NCI-H1048 (cell line): ENCODE measurements around the gene LAMA4.

Experiments used
- DNase-seq: peaks from one replicate; lab custom pipeline; 2025; lab: John Stamatoyannopoulos, UW

The LAMA4 gene

DNA sequence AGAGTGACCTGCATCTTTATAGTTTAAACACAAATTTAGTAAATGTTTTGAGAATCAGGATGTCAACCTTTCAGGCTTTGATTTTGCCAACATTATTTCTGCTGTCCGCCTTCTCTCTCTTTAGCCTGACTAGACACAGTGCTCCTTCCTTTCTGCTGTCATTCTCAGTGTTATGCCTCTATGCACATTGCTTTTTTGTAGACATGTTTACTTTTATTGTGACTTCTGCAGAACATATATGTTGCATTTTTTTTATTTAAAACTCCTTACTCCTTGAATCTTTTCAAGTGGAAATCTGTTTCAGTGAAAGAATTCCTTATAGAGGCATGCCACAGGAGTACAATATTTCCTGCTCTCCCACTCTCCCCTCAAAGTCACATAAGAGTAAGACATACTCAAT lies 64.2 kb downstream of the LAMA4 start:
- no peak for DNase-seq

DNA sequence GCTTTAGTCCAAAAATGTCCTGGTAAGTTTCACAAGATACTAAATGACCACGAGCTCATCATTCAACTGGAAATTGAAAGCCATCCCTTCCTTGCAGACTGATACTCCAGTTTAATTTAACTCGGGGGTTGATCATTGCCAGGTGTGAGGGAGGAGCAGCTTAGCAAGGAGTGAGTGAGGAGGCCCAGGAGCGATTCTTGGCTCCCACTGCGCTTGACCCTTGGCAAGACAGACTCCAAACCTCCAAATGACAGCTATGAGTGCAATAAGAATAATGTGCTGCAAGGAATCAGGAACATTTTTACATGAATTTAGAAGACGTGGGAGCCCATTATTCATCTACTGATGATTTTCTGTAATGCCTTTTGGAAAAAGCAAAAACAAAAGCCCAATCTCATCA lies 64.9 kb downstream of the LAMA4 start:
- DNase-seq: no peak

DNA sequence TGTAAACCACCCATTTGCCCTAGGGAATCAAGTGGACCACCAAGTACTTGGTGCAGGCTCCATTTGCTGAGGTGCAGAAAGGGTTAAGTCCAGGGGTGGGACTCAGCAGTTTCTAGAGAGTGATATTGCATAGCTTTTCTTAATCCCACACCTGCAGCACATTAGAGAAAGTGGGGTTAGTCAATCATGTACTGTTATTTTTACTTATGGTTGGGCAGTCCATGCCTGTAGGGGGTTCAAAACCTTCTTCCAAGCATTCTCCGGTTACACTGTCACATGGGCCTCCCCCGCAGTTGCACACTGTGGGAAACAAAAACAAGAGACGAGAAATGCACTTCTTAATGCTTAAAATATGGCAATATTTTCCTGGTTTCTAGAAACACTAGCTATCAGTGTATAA lies 65.5 kb downstream of the LAMA4 start:
- DNase-seq: no peak

DNA sequence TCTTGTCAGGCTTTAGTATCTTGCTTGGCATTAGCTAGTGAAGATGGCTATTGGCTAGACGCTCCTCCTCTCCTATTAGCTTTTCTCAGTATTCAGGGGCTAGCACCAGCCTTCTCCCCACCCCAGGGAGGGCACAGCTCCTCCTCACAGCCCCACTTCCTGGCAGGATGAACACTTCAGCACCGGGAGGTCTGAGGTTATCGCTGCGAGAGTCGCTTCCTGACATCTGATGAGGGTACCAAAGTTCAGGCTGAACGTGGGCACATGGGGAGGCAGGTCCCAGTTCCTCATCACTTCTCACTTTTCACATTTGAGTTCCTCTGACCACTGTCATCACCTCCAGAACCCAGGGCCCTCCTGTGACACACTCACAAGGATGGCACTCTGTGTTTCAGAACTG lies 66.6 kb downstream of the LAMA4 start:
- no peak for DNase-seq

DNA sequence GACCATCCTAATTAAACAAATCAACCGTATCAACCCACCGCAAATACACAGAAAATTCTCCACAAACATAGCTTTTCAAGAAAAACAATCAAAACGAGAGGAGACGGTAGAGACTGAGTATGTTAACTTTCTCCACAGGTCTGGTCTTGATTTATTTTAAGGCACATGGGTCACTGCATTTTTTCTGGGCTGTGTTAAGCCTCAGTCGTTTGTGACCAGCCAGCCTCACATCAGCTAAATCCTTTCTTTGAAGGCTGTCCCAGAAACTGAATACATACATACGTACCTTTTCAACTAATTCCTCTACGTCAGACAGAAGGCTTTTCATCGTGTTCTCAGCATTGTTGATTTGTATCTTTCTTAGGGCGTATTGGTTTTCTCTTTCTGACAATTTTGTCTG lies 69.4 kb downstream of the LAMA4 start:
- DNase-seq: no peak

DNA sequence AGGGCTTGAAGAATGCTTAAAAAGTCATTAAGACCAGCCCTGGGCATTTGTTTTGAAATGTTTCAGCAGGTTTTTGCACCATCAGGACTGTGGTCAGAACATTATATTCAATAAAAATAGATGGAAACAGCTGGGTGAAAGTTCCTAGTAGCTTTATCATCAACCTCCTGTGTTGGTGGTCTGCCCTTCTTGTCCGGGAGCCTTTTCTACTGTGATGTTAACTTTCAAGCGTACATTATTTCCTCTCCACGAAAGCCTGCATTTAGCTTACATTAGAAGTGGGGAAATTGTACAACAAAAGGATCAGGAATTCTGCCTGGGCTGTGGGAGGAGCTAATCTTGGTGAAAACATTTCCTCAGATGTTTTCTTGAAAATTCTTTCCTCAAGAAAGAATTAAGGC lies 71.1 kb downstream of the LAMA4 start:
- no peak for DNase-seq

DNA sequence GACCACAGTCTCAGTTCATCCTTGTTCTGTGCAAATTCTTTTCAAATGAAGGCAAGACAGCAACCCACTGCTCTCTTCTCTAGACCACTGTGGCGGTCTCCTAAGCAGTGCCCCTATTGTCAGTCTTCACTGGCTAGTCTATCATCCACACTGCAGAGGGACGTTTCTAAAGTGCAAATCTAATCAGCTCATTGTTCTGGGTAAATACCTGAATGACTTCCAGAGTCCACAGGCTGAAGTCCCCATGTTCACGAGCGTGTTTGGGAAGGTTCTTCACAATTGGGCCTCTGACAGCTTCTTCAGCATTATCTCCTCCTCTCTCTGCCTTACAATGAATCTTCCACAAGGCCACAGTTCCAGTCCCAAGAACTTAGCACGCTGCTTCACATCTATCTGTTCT lies 73.2 kb downstream of the LAMA4 start:
- no peak for DNase-seq

DNA sequence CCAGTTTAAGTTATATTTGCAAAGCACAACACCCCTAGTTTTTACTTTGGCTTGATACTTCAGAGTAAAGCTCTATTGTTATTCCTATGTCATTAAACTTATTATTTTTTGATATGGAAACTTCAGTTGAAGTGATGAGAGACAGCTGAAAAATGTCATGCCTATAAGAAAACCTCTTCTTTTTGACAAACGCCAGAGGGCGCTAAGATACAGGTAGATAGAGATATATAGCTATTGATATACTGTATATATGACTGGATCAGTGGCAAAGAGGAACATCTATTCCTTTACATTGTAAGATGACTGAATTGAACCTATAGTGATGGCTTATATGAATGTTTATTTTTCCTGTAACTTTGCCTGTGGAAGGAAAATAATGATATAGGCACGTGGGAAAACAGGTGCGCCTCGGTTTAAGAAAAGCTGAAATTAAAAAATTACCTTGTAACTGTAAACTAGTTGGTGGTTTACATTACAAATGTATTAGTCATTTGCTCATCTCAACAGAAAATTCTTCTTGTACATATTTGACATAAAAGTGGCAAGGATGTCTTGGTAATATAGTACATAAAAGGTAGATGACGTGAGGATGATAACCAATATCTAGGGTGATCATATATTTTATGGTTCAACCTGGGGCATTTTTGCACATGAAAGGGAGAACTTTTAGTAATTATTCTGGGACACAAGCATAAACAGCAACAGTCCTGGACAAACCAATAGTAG lies 74.1 kb downstream of the LAMA4 start:
- peak; percentile 46 for DNase-seq

DNA sequence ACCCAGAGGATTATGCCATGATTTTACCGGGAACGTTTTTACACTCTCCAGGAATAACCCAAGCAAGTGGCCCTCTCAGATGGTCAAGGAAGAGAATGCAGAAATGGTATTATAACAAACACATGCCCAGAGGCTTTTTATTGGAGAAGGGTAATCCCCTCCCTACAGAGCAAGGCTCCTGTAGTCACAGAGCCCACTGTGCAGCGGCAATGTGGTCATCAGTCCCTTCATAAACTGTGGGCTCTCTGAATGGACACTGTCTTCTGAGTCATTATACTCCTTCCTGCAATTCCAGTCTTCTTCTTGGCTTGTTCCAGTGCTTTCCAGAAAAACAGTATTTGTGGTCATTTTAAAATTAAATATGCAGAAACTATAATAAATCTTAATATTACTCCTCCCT lies 74.7 kb downstream of the LAMA4 start:
- DNase-seq: no peak

DNA sequence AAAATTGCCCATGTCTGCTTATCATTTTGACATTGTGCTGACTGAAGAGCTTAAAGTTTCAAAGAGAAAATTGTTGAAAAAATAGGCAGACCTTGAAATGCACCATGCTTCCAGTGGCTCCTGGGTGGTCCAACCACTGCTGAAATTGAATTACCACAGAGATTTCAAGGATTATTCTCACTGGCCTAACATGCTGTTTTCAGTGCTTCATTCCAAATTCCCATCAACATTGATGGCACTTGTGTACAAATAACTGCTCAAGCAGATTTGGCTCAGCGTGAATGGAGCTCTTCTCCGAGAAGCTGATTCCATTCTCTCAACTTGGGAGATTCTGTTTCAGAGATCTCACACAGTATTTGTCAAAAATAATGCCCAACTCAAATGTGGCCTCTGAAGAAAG lies 75.5 kb downstream of the LAMA4 start:
- no peak for DNase-seq

DNA sequence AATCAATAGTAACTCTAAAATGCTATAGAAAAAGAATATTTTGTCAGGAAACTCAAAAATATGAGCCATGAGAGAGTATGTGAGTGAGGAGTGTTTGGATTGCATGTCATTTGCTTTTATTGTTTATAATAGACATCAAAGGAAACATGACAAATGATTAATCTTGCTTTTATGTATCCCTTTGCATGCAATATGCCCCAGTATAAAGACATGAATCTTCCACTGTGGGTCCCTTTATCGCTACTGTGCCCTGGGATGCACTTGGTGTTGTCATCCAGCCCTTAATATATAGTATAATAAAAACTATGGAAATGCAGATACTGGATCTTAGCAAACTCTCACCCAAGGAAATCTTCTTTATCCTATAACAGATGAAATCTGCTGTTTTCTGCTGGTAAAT lies 77.3 kb downstream of the LAMA4 start:
- DNase-seq: no peak

DNA sequence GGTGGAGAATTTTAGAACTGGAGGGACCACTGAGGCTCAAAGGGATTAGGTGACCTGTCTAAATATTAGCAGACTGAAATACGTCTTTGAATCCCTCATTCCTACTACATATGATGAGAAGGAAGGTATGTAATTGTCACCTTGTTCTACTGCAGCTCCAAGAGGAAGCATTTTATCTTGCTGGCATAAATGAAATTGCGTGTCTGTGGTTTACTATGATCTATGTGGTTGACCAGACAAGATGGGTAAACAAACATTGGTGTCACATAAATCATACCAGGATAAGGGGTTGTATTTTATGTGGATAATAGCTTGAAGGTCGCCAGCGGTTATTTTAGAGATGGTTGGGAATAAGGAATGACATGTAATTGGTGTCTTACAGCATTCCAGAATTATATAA lies 78.2 kb downstream of the LAMA4 start:
- no peak for DNase-seq

DNA sequence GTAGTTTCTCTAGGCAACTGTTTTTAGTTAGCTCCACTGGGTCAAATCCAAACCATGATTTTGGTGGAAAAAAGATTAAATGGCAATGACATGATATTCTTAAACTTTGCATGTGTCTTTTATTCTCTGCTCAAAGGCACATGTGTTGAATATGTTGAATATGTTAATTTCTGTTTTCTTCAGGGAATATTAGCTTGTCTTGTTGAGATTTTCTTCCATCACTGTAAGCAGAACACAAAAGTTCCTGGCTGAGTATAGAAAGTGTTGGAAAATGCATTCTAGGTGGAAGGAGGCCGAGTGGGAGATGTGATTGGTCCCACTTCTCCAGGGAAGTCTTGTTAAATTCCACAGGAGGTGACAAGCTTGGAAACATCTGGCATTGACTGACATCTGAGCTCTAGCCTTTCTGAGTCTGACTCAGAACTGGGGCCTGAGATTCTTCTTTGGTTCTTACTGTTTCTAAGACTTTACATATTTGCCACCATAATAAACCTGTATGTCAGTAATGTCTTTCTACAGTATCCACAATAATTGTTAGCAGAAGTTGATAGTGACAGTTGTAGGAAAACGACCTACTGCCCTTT lies 81.1 kb downstream of the LAMA4 start:
- no peak for DNase-seq

DNA sequence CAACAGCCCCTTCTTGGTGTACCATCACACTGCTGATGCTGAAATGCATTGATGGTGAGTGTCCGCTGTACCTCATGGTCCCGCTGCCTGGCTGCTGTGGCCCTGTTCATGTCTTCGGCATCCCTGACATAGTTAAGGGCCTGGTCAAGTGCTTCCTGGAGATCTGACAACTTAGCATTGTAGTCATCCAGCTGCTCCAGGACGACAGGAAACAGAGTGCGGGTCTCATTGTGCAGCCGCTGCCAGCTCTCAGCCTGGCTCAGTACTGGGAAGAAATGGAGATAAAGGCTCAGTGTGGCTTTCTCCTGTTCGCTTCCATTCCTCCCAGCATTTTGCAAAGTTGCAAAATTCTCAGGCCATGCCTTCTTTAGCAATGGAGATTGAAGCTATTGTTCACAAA lies 81.8 kb downstream of the LAMA4 start:
- no peak for DNase-seq

DNA sequence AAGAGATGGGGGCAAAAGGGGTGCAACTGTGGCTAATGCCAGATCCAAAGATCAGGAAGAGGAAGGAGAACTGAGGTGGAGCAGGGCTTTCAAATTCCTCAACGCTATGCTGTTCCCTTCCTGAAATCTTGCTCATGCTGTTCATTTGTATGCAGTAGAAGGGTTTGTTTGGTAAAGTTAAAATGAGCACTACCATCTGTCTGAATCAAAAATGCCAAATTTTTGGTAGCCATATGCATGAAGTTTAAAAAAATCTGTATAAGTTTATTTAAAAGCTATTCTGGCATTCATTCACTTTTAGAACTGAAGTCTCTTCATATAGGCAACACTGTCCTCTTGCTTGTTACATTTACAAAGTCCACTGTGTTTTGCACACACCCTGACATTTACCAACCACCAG lies 84.8 kb downstream of the LAMA4 start:
- DNase-seq: no peak

DNA sequence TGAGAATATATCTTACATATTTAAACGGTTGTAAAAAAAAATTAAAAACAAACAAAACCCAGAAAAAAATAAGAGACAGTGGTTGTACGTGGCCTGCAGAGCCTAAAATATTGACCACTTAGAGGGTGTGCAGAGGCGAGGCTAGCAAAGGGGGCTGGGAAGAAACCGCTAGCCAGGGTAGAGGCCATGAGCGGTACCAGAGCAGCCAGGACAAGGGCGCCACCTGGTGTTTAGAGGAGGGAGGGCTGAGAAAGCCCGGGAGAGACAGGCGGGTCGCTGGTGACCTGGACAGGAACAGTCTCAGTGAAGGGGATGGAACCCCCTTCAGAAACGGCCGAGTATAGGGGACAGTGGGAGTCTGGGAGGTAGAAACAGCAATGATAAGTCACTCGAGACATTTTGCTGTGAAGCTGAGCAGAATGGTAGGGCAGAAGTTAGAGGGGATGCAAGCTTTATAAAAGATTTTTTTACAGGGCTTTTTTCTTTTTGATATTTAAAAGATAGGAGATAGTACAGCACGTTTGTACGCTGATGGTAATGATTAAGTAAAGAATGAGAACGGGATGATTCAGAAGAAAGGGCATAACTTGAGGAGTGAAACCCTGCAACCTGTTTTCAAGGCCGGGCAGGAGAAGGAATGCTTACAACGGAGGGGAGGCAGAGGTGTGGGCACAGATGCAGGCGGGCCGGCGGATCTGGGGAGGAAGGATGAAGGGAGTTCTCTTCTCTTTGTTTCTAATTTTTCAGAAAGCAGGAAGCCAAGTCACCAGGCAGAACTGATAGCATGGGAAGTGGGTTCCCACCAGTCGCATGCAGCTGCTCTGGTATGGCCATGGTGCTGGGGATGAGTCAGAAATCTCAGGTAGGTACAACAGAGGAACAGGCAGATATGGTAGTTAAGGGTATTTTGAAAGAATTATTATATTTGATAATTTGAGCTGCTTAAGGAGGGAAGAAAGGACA lies 90.8 kb downstream of the LAMA4 start:
- DNase-seq: no peak

DNA sequence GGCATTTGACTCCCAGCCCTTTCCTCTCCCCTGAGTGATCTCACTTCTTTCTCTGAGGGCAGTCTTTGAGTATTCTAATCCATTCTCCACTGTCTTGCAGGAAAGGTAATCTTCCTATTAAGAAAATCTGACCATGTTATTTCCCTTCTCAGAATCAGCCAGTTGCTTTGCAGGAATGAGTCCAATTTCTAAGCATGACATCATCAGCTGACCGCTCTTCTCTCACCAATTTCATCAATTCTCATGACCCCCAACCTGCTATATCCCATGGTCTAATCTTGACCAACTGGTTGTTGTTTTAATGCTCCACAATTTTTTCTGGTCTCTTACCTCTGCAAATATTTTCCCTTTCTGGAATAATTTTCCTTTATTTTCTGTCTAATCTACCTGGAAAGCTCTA lies 93.6 kb downstream of the LAMA4 start:
- no peak for DNase-seq

DNA sequence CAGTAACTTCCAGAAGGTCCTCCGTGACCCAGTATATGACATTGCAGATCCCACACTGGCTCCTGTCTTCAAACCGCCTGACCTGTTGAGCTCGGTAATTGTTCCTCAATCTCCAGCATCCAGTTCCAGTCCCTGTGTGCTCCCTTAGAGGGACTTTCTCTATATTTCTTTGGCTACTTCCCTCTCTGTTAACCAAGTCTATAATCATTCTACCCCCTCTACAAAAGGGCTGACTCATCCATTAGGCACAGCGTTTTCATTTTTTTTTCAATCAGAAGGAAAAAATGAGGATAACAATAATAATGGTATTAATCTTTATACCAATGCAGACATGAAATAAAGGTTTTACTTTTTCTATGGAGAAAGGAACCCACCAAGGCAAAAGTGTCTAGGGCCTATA lies 97.7 kb downstream of the LAMA4 start:
- no peak for DNase-seq

DNA sequence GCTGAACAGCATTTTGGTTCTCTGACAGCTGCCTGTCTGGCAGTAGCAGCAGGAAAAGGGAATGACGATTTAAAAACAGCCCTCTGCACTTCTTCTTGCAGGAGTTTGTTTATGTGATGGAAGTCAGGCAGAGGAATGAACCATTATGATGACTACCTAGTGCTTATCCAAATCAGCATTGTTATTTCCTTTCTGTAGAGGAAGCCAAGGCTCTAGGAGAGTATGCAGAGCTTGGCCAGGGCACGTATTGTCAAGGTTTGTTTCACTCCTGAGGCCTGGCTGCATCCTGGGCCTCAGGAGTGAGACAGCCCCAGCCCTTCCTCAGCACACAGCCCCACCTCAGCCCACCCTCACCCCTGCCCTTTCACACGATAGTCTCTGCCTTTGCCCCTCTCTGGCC lies 98.5 kb downstream of the LAMA4 start:
- no peak for DNase-seq

DNA sequence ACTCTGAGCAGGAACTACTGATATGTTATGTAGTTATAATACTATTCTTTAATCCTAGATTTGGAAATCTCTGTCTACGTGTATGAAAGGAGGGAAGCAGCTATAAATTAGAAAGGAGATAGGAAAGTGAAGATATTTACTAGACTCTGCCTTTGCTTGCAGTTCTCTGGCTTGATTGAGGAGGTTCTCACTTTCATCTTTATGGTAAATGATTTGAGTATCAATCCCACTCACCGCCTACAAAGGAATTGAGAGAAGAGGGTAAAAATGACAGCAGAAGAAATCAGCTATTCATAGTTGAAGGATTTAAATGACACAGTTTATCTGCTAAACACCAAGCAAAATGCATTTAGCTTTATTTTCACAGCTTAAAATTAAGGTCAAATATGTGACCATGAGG lies 99.7 kb downstream of the LAMA4 start:
- DNase-seq: no peak

DNA sequence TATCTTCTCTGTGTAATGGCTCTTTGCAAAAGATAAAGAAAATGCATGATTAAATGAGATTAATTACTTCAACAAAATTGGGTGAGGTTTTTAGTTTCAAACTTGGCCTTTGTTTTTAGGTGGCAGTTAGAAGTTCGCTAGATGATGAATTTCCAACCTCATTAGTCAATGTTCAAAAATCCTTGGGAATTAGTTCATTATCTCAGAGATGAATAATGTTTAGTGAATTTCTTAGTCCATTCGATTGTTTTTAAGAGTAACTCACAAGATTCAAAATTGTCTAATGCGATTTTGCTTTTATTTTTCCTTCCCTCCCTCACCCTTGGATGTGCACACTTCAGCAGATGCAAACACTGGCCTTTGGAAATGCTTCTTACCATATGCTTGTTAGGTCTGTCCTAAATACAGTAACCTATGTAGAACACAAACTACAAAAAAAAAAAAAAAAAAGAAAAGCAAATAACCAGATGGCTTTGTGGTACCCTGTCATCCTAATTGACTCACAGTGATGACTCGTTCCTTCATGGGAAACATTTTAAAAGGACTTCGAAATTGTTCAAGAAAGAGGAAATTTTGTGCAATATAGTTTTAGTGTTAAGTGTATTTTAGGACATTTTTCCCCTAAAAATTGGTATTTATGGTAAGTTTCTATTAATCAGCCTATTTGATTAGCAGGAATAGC lies 100.3 kb downstream of the LAMA4 start:
- no peak for DNase-seq

DNA sequence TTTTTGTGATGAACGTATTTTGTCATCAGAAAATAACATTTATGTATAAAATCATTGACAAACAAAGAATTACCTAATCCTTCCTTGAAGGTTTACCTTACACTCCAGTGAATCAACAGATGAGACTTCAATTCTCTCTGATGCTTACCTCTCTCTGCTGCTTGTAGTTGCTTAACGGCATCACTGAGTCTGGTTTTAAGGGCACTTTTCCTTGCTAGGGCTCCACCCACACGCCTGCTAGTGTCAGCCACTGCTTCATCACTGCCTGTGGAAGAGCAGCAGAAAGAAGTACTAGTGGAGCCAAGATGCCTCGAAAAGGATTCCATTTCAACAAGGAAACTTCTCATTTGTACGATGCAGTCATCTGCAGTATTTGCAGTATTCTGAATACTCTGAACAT lies 104.0 kb downstream of the LAMA4 start:
- DNase-seq: no peak
